Measurements from ENCODE around the gene RRAGA.
"Not testable (repeated sequence)": the region's sequence is repeated elsewhere in the genome, so short reads cannot be mapped to it uniquely, and the experiment has no call there.

The RRAGA gene

GRCh38 chr9:19087106-19088000 lies 38.1 kb downstream of the RRAGA start:
- no peak overlapping the region for H3K4me3 ChIP-seq (ENCODE audit: low read depth, low read length)
- TF ChIP-seq CTCF (IDR thresholded peaks at IDR 0.05; ENCODE audit: low read depth, low read length) = no peak

GRCh38 chr9:19097431-19097830 lies 48.2 kb downstream of the RRAGA start:
- H3K4me3 ChIP-seq (ENCODE audit: low read depth, low read length) = not testable (repeated sequence)

Measured in WI38 (cell line).